RWPE2 (cell line): ENCODE measurements around the gene PKM.

Experiments
- ATAC-seq: fragments of 200-7000 bp; cut with Tn5 transposase; 3 replicates; pipeline ENCODE4 v1.9.1; 2021; ENCODE audit warnings: low read depth
- DNase-seq: peaks from one replicate; pipeline ENCODE4 v3.0.0-alpha.2; 2020; ENCODE audit warnings: low spot score
- H3K27ac ChIP-seq: fragments of 450-650 bp; 2 replicates; pipeline ENCODE4 v1.5.1; 2017; ENCODE audit warnings: mild to moderate bottlenecking; ENCODE audit not compliant: poor library complexity, severe bottlenecking
- H3K27me3 ChIP-seq: fragments of 250-450 bp; sonication (Bioruptor Pico); 2 replicates; pipeline ENCODE4 v1.5.1; 2021; ENCODE audit warnings: mild to moderate bottlenecking, moderate library complexity; ENCODE audit not compliant: insufficient read depth, poor library complexity, severe bottlenecking
- H3K36me3 ChIP-seq: fragments of 250-450 bp; sonication (Bioruptor Pico); 2 replicates; pipeline ENCODE4 v1.5.1; 2020; ENCODE audit warnings: low read depth, mild to moderate bottlenecking, moderate library complexity
- H3K4me1 ChIP-seq: fragments of 250-450 bp; sonication (Bioruptor Pico); 2 replicates; pipeline ENCODE4 v1.5.1; 2021; ENCODE audit warnings: mild to moderate bottlenecking, moderate library complexity; ENCODE audit not compliant: insufficient read depth, poor library complexity, severe bottlenecking
- H3K4me3 ChIP-seq: fragments of 250-450 bp; sonication (Bioruptor Pico); 2 replicates; pipeline ENCODE4 v1.5.1; 2021; ENCODE audit warnings: mild to moderate bottlenecking, moderate library complexity; ENCODE audit not compliant: severe bottlenecking
- H3K9me3 ChIP-seq: fragments of 250-450 bp; sonication (Bioruptor Pico); 2 replicates; pipeline ENCODE4 v1.5.1; 2021; ENCODE audit warnings: mild to moderate bottlenecking, moderate library complexity; ENCODE audit not compliant: severe bottlenecking
- CTCF ChIP-seq: fragments of 450-650 bp; IDR thresholded peaks from one replicate; pipeline ENCODE4 v1.5.1; 2017; ENCODE audit warnings: mild to moderate bottlenecking, moderate library complexity; ENCODE audit not compliant: poor library complexity, severe bottlenecking

The PKM gene

GRCh38 chr15:72236381-72237003, 5.5 kb upstream of the PKM start:
- DNase-seq (no peak), ATAC-seq (no peak)
- Histone ChIP-seq H3K9me3 (no peaks in the 10 kb centered on the region), H3K27ac (peak overlapping the region; percentile 91), H3K36me3 (peaks cover 17% of the 10 kb centered on the region), H3K4me1 (peaks cover 28% of the 10 kb centered on the region), H3K4me3 (no peak overlapping the region), H3K27me3 (no peaks in the 10 kb centered on the region)
- no peak for TF ChIP-seq CTCF

- H3K27me3 ChIP-seq: no peaks in the 10 kb centered on the region
- H3K9me3 ChIP-seq: no peaks in the 10 kb centered on the region
- H3K36me3 ChIP-seq: peaks cover 6% of the 10 kb centered on the region; the same call in 1 of the 2 replicates
- no peak for TF ChIP-seq CTCF
- peak overlapping the region; percentile 9 for H3K27ac ChIP-seq
- ATAC-seq (no peak), DNase-seq (no peak)
- H3K4me3 ChIP-seq: no peak overlapping the region
- H3K4me1 ChIP-seq: peaks cover 28% of the 10 kb centered on the region
These were observed 4.3 kb upstream of the PKM start for GRCh38 chr15:72235298-72235697.

GRCh38 chr15:72233769-72234168, 2.8 kb upstream of the PKM start:
- no peak for ATAC-seq

GRCh38 chr15:72231833-72232478, 966 bp upstream of the PKM start:
- Histone ChIP-seq H3K4me1 (peaks cover 23% of the 10 kb centered on the region), H3K9me3 (no peaks in the 10 kb centered on the region), H3K27me3 (no peaks in the 10 kb centered on the region), H3K36me3 (peaks cover 21% of the 10 kb centered on the region), H3K27ac (peak overlapping the region; percentile 99), H3K4me3 (peak overlapping the region; percentile 81)
- DNase-seq (no peak), ATAC-seq (peak; percentile 25)
- TF ChIP-seq CTCF: no peak

More at GRCh38 chr15:72233769-72234168, 2.8 kb upstream of the PKM start:
- TF ChIP-seq CTCF: no peak
- Histone ChIP-seq H3K36me3 (peaks cover 13% of the 10 kb centered on the region), H3K4me3 (no peak overlapping the region), H3K4me1 (peaks cover 28% of the 10 kb centered on the region), H3K27ac (peak overlapping the region; percentile 9), H3K9me3 (no peaks in the 10 kb centered on the region), H3K27me3 (no peaks in the 10 kb centered on the region)
- no peak for DNase-seq
